ENCODE measurements around the gene KIF27.

The KIF27 gene

GRCh38 chr9:83792746-83793145 lies 128.5 kb downstream of the KIF27 start:
- no peak for TF ChIP-seq CTCF (IDR thresholded peaks at IDR 0.05; ENCODE audit: low read depth, low read length, poor library complexity, severe bottlenecking)
- no peak for TF ChIP-seq EZH2phosphoT487 (IDR thresholded peaks at IDR 0.05; ENCODE audit: borderline replicate concordance, low read length)
- Histone ChIP-seq H3K4me1 (ENCODE audit: control insufficient read depth, low read length) (no peaks in the 10 kb centered on the region), H3K36me3 (ENCODE audit: control insufficient read depth, low read length) (0 out of 2 replicates have a peak, but pooled peaks cover 3% of the 10 kb centered on the region), H3K27ac (ENCODE audit: low read depth, low read length) (no peak overlapping the region), H3K9me2 (replicated peaks; ENCODE audit: control insufficient read depth, low read length) (no peaks in the 10 kb centered on the region), H3K9me3 (ENCODE audit: control insufficient read depth, insufficient read depth, low read length) (no peaks in the 10 kb centered on the region), H3K79me2 (ENCODE audit: control insufficient read depth, low read length) (no peaks in the 10 kb centered on the region), H3K4me3 (ENCODE audit: low read length) (no peak overlapping the region), H3K27me3 (ENCODE audit: control insufficient read depth, low read length) (no peaks in the 10 kb centered on the region), H3F3A (ENCODE audit: control insufficient read depth, insufficient read depth) (no peaks in the 10 kb centered on the region; the same call in 1 of the 2 replicates), H3K4me2 (ENCODE audit: low read length) (no peak overlapping the region), H4K20me1 (ENCODE audit: control insufficient read depth, insufficient read depth, low read depth, low read length) (no peaks in the 10 kb centered on the region)
